K562 (cell line): ENCODE measurements around the gene CHCT1. TPM values are rescaled to one million over a fixed set of nuclear protein-coding genes. Genes with fewer than 3 reads are reported as not detected.

Experiments
- ASH1L ChIP-seq: fragments of 450-650 bp; IDR thresholded peaks from 2 replicates; pipeline ENCODE4 v1.6.1; 2018; ENCODE audit warnings: borderline replicate concordance, mild to moderate bottlenecking, low read depth; ENCODE audit not compliant: partially characterized antibody
- CBFA2T2 ChIP-seq: fragments of 450-650 bp; conservative IDR thresholded peaks from 2 replicates; pipeline ENCODE4 v1.6.1; 2017; ENCODE audit warnings: mild to moderate bottlenecking
- CBFA2T3 ChIP-seq: fragments of 450-650 bp; IDR thresholded peaks from 2 replicates; pipeline ENCODE4 v1.6.1; 2017
- CBX5 ChIP-seq: IDR thresholded peaks from 2 replicates; pipeline ENCODE4 v1.6.1; 2014; ENCODE audit warnings: low read depth, borderline replicate concordance
- CUX1 ChIP-seq: fragments of 200-800 bp; sonication (Bioruptor generic); IDR thresholded peaks from 2 replicates; pipeline ENCODE4 v1.6.1; 2016; ENCODE audit warnings: missing genetic modification characterization, missing compliant biosample characterization
- DACH1 ChIP-seq: fragments of 450-650 bp; IDR thresholded peaks from 2 replicates; pipeline ENCODE4 v1.6.1; 2018; ENCODE audit not compliant: partially characterized antibody
- DPF2 ChIP-seq: fragments of 450-650 bp; IDR thresholded peaks from 2 replicates; pipeline ENCODE4 v1.6.1; 2016
- HIVEP1 ChIP-seq: fragments of 250-450 bp; sonication (Bioruptor Pico); IDR thresholded peaks from 2 replicates; pipeline ENCODE4 v1.4.0; 2020; ENCODE audit warnings: mild to moderate bottlenecking
- HMG20A ChIP-seq: fragments of 450-650 bp; formaldehyde crosslinking; conservative IDR thresholded peaks from 2 replicates; pipeline ENCODE4 v1.4.0; 2020; ENCODE audit warnings: mild to moderate bottlenecking, mixed read lengths
- HNRNPLL ChIP-seq: fragments of 200-400 bp; formaldehyde crosslinking; IDR thresholded peaks from 2 replicates; pipeline ENCODE4 v1.6.1; 2017; ENCODE audit warnings: low read length, low read depth, mild to moderate bottlenecking; ENCODE audit not compliant: poor library complexity, severe bottlenecking
- HNRNPUL1 ChIP-seq: fragments of 200-400 bp; formaldehyde crosslinking; IDR thresholded peaks from 2 replicates; pipeline ENCODE4 v1.6.1; 2017; ENCODE audit warnings: low read length
- PTBP1 ChIP-seq: fragments of 200-400 bp; formaldehyde crosslinking; IDR thresholded peaks from 2 replicates; pipeline ENCODE4 v1.6.1; 2017; ENCODE audit warnings: low read depth, low read length
- RFX7 ChIP-seq: fragments of 250-450 bp; sonication (Bioruptor Pico); IDR thresholded peaks from 2 replicates; pipeline ENCODE4 v1.5.1; 2021; ENCODE audit warnings: mild to moderate bottlenecking
- RHOXF2B ChIP-seq: fragments of 250-450 bp; sonication (Bioruptor Pico); conservative IDR thresholded peaks from 2 replicates; pipeline ENCODE4 v1.5.1; 2021
- SIRT6 ChIP-seq: IDR thresholded peaks from one replicate; pipeline ENCODE4 v1.6.1; 2012; ENCODE audit warnings: low read depth, mild to moderate bottlenecking, control low read depth, inconsistent platforms, low read length, moderate library complexity
- STAT5A ChIP-seq: IDR thresholded peaks from 2 replicates; pipeline ENCODE4 v1.6.1; 2012; ENCODE audit warnings: low read length, inconsistent platforms, borderline replicate concordance
- TCF7L2 ChIP-seq: fragments of 150-350 bp; IDR thresholded peaks from 2 replicates; pipeline ENCODE4 v1.6.1; 2016; ENCODE audit warnings: low read depth, mild to moderate bottlenecking, low read length, moderate library complexity
- THAP7 ChIP-seq: fragments of 250-450 bp; sonication (Bioruptor Pico); IDR thresholded peaks from 2 replicates; pipeline ENCODE4 v1.5.0; 2021
- ZEB2 ChIP-seq: fragments of 450-650 bp; IDR thresholded peaks from 2 replicates; pipeline ENCODE4 v1.6.1; 2016
- ZNF12 ChIP-seq: sonication (generic); formaldehyde crosslinking; IDR thresholded peaks from 2 replicates; pipeline ENCODE4 v1.4.0; 2020; ENCODE audit warnings: mild to moderate bottlenecking, missing genetic modification reagents
- ZNF143 ChIP-seq: sonication (generic); formaldehyde crosslinking; IDR thresholded peaks from 2 replicates; pipeline ENCODE4 v1.9.0; 2022; ENCODE audit warnings: mild to moderate bottlenecking, missing genetic modification reagents
- ZNF408 ChIP-seq: fragments of 250-450 bp; sonication (Bioruptor Pico); IDR thresholded peaks from 2 replicates; pipeline ENCODE4 v1.4.0; 2020; ENCODE audit warnings: low read depth, mild to moderate bottlenecking, moderate library complexity
- polyA plus RNA-seq, 8 experiments: library from polyadenylated mRNA; depleted of rRNA in 4 of 8; stranded (reverse) in 5 of 8; unstranded in 3 of 8; fragments of >200 nt; fragmentation: Nextera tagmentation in 2 of 8; fragmentation: Illumina TruSeq in 1 of 8; extraction: Ambion mirVana in 2 of 8; extraction: Trizol in 1 of 8; gene quantifications; 2 replicates each; pipeline versions ENCODE4 v1.2.1 to v1.2.3, GENCODE V29; 2011 to 2014; ENCODE audit warnings: inconsistent platforms in 1 of 8, missing spikeins in 1 of 8
- total RNA-seq, 7 experiments: library from RNA; depleted of rRNA in 6 of 7; stranded (reverse); fragments of >200 nt in 6 of 7; fragmentation: Illumina TruSeq in 2 of 7; extraction: Trizol in 2 of 7; gene quantifications; 2 replicates each; pipeline versions ENCODE4 v1.2.1 to v1.2.3, GENCODE V29; 2011 to 2021; ENCODE audit warnings: low replicate concordance in 1 of 7
- TF ChIP-seq, protein P1 (sequence below): sonication (generic); formaldehyde crosslinking; IDR thresholded peaks from 2 replicates; pipeline ENCODE4 v1.5.0; 2020; ENCODE audit warnings: missing genetic modification reagents
- TF ChIP-seq, protein P2 (sequence below): sonication (generic); formaldehyde crosslinking; IDR thresholded peaks from 2 replicates; pipeline ENCODE4 v1.9.0; 2022; ENCODE audit warnings: mild to moderate bottlenecking, missing genetic modification reagents

CHCT1 gene
- total and polyA plus RNA-seq, 9 of the 15 experiments (the other 6 are each of a cell fraction or from before 2014, with no cell fraction given) = not detected

DNA sequence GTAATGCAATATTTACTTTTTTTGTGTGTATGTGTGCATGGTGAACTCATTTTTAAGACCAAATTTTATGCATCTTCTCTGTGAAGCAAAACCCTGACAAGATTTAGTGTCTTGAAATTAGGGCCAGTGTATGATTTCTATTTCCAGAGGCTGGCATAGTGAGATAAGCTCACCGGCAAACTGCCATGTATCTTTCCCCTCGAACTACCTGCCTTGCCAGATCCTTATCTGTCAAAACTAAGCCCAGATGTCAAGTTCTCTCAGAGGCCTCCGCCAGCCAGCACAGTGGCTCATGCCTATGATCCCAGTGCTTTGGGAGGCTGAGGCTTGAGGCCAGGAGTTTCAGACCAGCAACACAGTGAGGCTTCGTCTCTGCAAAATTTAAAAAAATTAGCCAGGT lies 40.3 kb upstream of the CHCT1 start (continued):
- TF ChIP-seq, protein P1, sequence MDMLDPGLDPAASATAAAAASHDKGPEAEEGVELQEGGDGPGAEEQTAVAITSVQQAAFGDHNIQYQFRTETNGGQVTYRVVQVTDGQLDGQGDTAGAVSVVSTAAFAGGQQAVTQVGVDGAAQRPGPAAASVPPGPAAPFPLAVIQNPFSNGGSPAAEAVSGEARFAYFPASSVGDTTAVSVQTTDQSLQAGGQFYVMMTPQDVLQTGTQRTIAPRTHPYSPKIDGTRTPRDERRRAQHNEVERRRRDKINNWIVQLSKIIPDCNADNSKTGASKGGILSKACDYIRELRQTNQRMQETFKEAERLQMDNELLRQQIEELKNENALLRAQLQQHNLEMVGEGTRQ (CRISPR knock-in tag) = no peak
- TF ChIP-seq ZNF12 (CRISPR knock-in tag) (no peak), PTBP1 (no peak), DACH1 (no peak), HNRNPUL1 (no peak), HIVEP1 (CRISPR knock-in tag) (no peak), RFX7 (CRISPR knock-in tag) (no peak), ZNF408 (no peak), SIRT6 (no peak), HMG20A (CRISPR knock-in tag) (no peak), ZEB2 (peak; percentile 87), TCF7L2 (no peak), THAP7 (no peak), RHOXF2B (no peak), ASH1L (no peak), CBFA2T3 (peak; percentile 64), ZNF143 (CRISPR knock-in tag) (no peak), CBFA2T2 (0 out of 2 replicates have a peak, but pooled peaks have one; percentile 6), STAT5A (no peak), CUX1 (CRISPR knock-in tag) (no peak), DPF2 (no peak), HNRNPLL (no peak), CBX5 (no peak)
- TF ChIP-seq, protein P2, sequence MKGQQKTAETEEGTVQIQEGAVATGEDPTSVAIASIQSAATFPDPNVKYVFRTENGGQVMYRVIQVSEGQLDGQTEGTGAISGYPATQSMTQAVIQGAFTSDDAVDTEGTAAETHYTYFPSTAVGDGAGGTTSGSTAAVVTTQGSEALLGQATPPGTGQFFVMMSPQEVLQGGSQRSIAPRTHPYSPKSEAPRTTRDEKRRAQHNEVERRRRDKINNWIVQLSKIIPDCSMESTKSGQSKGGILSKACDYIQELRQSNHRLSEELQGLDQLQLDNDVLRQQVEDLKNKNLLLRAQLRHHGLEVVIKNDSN (CRISPR knock-in tag) = no peak
